NT2/D1 (cell line): ENCODE data around the gene PRMT7.

Experiments used
- DNase-seq: peaks from one replicate; pipeline ENCODE4 v3.0.0-alpha.2; 2011; ENCODE audit warnings: low read depth, low spot score
- H3K27me3 ChIP-seq: 2 replicates; pipeline ENCODE4 v1.6.0; 2011; ENCODE audit warnings: mild to moderate bottlenecking; ENCODE audit not compliant: insufficient read length, insufficient read depth
- H3K36me3 ChIP-seq: 2 replicates; pipeline ENCODE4 v1.6.1; 2011; ENCODE audit warnings: mild to moderate bottlenecking, low read length, mixed read lengths; ENCODE audit not compliant: insufficient read depth, insufficient read length
- H3K4me1 ChIP-seq: 2 replicates; pipeline ENCODE4 v1.5.1; 2011; ENCODE audit not compliant: insufficient read depth, insufficient read length
- H3K4me3 ChIP-seq: 2 replicates; pipeline ENCODE4 v1.5.1; 2011; ENCODE audit warnings: low read depth; ENCODE audit not compliant: insufficient read length
- H3K9ac ChIP-seq: 2 replicates; pipeline ENCODE4 v1.6.0; 2011; ENCODE audit warnings: low read depth; ENCODE audit not compliant: insufficient read length
- H3K9me3 ChIP-seq: 2 replicates; pipeline ENCODE4 v1.5.1; 2011; ENCODE audit warnings: mild to moderate bottlenecking, low read length; ENCODE audit not compliant: insufficient read depth
- SUZ12 ChIP-seq: IDR thresholded peaks from 2 replicates; pipeline ENCODE4 v1.6.1; 2011; ENCODE audit not compliant: insufficient read length, insufficient read depth; ENCODE audit errors: extremely low read depth
- YY1 ChIP-seq: IDR thresholded peaks from 2 replicates; pipeline ENCODE4 v1.6.1; 2011; ENCODE audit not compliant: insufficient read length, insufficient read depth
- ZNF274 ChIP-seq: IDR thresholded peaks from 2 replicates; pipeline ENCODE4 v1.6.1; 2011; ENCODE audit warnings: mild to moderate bottlenecking, low read depth, low read length

PRMT7 gene

DNA sequence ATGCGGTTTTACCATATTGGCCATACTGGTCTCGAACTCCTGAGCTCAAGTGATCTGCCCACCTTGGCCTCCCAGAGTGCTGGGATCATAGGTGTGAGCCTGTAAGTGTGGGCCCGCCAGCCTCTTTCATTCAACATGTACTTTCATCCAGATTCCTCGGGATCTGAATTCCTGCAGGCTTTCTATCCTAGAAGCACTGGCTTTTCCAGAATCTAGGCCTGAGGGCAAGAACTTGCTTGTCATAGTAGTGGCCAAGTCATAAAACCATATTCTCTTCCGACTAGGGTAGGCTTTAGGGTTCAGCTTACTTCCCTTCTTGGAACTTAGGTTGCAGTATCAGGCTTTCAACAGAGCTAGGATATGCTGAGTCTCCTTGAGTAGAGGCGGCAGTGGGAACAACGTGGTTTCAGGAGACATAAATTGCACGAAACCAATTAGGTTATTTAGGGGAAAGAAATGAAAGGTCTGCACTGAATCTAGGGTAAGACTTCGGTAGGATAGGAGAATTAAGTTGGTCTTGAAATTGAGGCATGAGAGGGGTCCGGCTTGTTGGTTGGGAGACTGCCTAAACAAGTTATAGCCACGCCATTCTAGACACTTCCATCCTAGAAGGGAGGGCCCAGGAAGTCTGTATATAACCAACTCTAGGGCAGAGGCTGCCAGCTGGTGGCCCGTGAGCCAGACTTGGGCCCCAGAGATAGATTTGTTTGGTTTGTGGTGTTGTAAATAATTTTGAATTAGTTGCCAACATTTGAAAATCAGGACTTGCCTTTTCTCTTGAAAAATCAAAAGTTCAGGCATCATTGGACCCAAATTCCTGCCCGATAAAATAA lies 30.9 kb upstream of the PRMT7 start:
- 0 out of 2 replicates have a peak, but pooled peaks cover 4% of the 10 kb centered on the region for H3K9me3 ChIP-seq
- no peak for TF ChIP-seq SUZ12
- H3K27me3 ChIP-seq: no peaks in the 10 kb centered on the region
- H3K4me1 ChIP-seq: no peaks in the 10 kb centered on the region
- no peak overlapping the region for H3K9ac ChIP-seq
- H3K4me3 ChIP-seq: no peak overlapping the region
- H3K36me3 ChIP-seq: peaks cover 74% of the 10 kb centered on the region
- DNase-seq: no peak

DNA sequence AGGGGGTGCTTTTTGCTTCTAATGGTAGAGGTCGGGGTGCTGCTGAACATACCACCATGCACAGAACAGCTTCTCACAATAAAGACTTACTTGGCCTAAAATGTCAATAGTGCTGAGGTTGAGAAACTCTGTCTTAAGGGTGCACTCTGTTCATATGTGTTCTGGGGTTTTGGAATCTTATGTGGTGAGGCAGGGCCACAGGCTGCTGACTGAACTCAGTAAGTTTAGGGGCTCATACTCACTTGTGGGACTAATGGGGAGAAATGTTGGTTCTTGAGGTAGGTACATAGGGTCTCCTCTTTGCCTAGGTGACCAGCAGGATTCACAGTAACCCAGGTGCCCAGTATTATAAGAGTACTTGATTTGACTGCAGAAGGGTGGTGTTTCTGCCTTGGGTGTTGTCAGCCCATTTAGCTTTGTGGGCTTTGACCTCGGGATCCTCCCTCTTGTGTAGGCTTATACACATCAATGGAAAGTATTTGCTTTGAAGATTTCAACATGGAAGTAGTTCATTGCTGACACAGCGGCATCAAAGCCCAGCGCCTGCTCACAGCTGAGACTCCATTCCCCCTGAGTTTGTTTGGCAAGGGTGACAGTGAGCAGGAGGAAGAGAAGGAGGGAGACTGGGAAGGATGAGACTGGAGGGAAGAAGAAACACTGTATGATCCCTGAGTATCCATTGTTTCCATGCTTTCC lies 29.3 kb upstream of the PRMT7 start:
- no peak overlapping the region for H3K9ac ChIP-seq
- no peak overlapping the region for H3K4me3 ChIP-seq
- TF ChIP-seq SUZ12: no peak
- no peak for TF ChIP-seq YY1
- no peak for TF ChIP-seq ZNF274
- H3K9me3 ChIP-seq: 0 out of 2 replicates have a peak, but pooled peaks cover 4% of the 10 kb centered on the region
- H3K4me1 ChIP-seq: no peaks in the 10 kb centered on the region
- no peak for DNase-seq
- no peaks in the 10 kb centered on the region for H3K27me3 ChIP-seq
- H3K36me3 ChIP-seq: peaks cover 74% of the 10 kb centered on the region

DNA sequence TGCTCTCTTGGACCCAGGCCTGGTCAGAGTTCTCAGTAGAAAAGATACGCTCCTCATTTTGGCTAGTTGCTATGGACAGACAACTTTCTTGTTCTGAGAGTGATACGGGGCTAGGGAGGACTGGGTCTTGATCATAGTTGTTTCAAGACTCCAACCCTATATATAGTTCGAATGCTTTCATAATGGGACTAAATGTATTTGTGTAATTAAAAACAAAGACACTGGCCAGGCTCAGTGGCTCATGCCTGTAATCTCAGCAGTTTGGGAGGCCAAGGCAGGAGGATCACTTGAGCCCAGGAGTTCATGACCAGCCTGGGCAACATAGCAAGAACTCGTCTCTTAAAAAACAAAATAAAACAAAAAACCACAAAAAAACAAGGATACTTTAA lies 28.8 kb upstream of the PRMT7 start:
- Histone ChIP-seq H3K36me3 (peaks cover 76% of the 10 kb centered on the region), H3K9ac (no peak overlapping the region), H3K27me3 (no peaks in the 10 kb centered on the region), H3K4me1 (no peaks in the 10 kb centered on the region), H3K9me3 (0 out of 2 replicates have a peak, but pooled peaks cover 4% of the 10 kb centered on the region), H3K4me3 (no peak overlapping the region)
- TF ChIP-seq SUZ12 (no peak), ZNF274 (no peak), YY1 (no peak)
- no peak for DNase-seq

DNA sequence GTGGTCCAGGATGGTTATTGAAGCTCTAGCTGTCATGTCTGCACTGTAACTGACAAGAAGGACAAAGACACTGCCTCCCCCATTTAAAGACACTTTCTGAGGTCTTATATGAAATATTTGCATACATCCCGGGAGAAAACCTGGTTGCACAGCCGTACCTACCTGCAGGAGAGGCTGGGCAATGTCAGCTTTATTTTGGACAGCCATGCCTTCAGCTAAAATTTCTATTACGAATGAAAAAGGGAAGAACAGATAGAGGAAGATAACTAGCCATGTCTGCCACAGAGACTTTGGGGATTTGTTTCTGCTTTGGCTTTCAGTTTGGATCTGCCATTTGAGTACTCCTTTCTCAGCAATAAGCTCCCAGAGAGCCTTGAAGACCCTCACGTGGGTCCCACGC lies 27.5 kb upstream of the PRMT7 start:
- Histone ChIP-seq H3K4me1 (no peaks in the 10 kb centered on the region), H3K9ac (no peak overlapping the region), H3K9me3 (0 out of 2 replicates have a peak, but pooled peaks cover 4% of the 10 kb centered on the region), H3K36me3 (peaks cover 85% of the 10 kb centered on the region), H3K27me3 (no peaks in the 10 kb centered on the region), H3K4me3 (no peak overlapping the region)
- no peak for TF ChIP-seq SUZ12
- no peak for TF ChIP-seq YY1
- no peak for TF ChIP-seq ZNF274
- DNase-seq: no peak

DNA sequence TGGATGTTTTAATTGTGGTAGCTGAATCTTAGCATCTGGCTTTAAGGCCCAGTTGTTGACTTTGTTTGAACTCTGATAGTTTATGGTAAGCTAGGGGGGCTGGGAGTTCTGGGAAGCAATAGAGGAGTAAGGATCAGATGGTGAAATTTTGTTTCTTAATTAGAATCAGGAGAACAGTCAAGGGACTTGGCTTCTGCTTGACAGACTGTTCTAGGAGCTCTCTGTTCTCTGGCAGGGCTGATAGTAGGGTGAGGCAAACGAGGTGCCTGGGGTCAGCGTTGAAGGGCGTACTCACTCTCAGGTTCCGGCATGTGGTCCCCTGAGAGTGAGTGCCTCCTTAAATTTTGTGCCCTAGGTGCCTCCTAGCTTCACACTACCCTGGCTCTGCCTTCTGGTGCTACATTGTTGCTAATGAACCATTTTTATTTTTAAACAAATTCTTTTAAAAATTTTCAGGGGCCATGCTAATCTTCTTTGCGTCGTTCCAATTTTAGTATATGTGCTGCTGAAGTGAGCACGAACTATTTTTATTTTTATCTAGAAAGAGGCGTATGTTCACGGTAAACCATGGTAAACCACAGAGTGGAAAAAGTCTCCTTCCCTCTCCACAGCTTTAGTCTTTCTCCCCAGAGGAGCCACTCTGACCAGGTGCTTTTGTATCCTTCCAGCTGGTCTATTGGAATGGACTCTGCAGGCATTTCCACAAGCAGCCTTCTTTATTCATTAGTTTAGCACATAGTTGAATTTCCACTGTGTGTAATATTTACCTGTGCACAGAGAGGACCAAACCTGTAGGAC lies 26.8 kb upstream of the PRMT7 start:
- Histone ChIP-seq H3K27me3 (no peaks in the 10 kb centered on the region), H3K9me3 (0 out of 2 replicates have a peak, but pooled peaks cover 3% of the 10 kb centered on the region), H3K4me3 (no peak overlapping the region), H3K9ac (no peak overlapping the region), H3K36me3 (peaks cover 86% of the 10 kb centered on the region), H3K4me1 (no peaks in the 10 kb centered on the region)
- DNase-seq: no peak
- TF ChIP-seq ZNF274 (no peak), SUZ12 (no peak), YY1 (no peak)

DNA sequence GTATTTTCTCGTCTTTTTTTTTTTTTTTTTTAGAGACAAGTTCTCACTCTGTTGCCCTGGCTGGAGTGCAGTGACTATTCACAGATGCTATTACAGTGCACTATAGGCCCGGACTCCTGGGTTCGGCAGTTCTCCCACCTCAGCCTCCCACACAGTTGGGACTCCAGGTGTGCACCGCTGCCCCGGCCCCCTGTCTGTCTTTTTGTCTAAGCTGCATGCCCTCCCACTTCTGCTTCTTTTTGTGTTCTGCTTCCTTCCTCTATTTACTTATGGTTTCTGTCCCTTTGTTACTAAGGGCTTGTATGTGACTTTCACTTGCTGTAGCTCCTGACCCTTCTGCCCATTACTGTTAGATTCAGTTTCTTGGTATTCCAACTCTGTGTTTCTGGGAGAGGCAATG lies 26.0 kb upstream of the PRMT7 start:
- Histone ChIP-seq H3K9ac (no peak overlapping the region), H3K4me1 (no peaks in the 10 kb centered on the region), H3K4me3 (no peak overlapping the region)

More for the DNA sequence above, 26.0 kb upstream of the PRMT7 start:
- TF ChIP-seq SUZ12 (no peak), ZNF274 (no peak), YY1 (no peak)
- peaks cover 81% of the 10 kb centered on the region for H3K36me3 ChIP-seq
- no peaks in the 10 kb centered on the region for H3K27me3 ChIP-seq
- no peak for DNase-seq
- H3K9me3 ChIP-seq: no peaks in the 10 kb centered on the region
